Tibial nerve (tissue), 4 donors: ENCODE data around the gene GSE1. TPM values are rescaled to one million over a fixed set of nuclear protein-coding genes. Genes with fewer than 3 reads are reported as not detected.

Experiments
- DNase-seq, 2 donors: peaks; one replicate each; pipeline ENCODE4 v3.0.0-alpha.2; 2019; ENCODE audit warnings: low spot score in 2 of 2
- H3K27ac ChIP-seq, 4 donors: fragments of 200-600 bp; sonication (generic) in 3 of 4; one replicate each; pipeline ENCODE4 v1.5.1; 2017 to 2019; ENCODE audit warnings: mild to moderate bottlenecking in 1 of 4
- H3K27me3 ChIP-seq, 2 donors: fragments of 200-600 bp; sonication (generic) in 1 of 2; one replicate each; pipeline versions ENCODE4 v1.5.1 to v1.6.0; 2017 to 2019
- H3K36me3 ChIP-seq, 3 donors: fragments of 200-600 bp; sonication (generic); one replicate each; pipeline ENCODE4 v1.5.1; 2018 to 2019
- H3K4me1 ChIP-seq, 4 donors: fragments of 200-600 bp; sonication (generic) in 3 of 4; one replicate each; pipeline ENCODE4 v1.5.1; 2017 to 2019
- H3K4me3 ChIP-seq, 4 donors: fragments of 200-600 bp; sonication (generic) in 3 of 4; one replicate each; pipeline ENCODE4 v1.5.1; 2017 to 2019; ENCODE audit warnings: mild to moderate bottlenecking in 1 of 4, moderate library complexity in 1 of 4
- H3K9me3 ChIP-seq, 4 donors: fragments of 200-600 bp; sonication (generic) in 3 of 4; one replicate each; pipeline ENCODE4 v1.5.1; 2017 to 2019
- CTCF ChIP-seq, 5 experiments: fragments of 200-600 bp in 3 of 5; fragments of 450-650 bp in 2 of 5; sonication (generic) in 3 of 5; IDR thresholded peaks; one replicate each; pipeline ENCODE4 v1.5.1; 2016 to 2019; ENCODE audit warnings: antibody characterized with exemption in 5 of 5, mild to moderate bottlenecking in 3 of 5, moderate library complexity in 2 of 5
- EP300 ChIP-seq, 2 donors: sonication (generic); formaldehyde crosslinking; IDR thresholded peaks; one replicate each; pipeline ENCODE4 v1.6.1; 2017; ENCODE audit warnings: antibody characterized with exemption in 2 of 2, mild to moderate bottlenecking in 1 of 2
- POLR2A ChIP-seq, 2 donors: fragments of 450-650 bp; IDR thresholded peaks; one replicate each; pipeline ENCODE4 v1.6.1; 2017; ENCODE audit warnings: antibody characterized with exemption in 2 of 2, mild to moderate bottlenecking in 2 of 2, moderate library complexity in 2 of 2
- WGBS, 2 donors: methylation state at CpG; one replicate each; pipeline ENCODE4 v1.1.5; 2018; 5-methylcytosine and 5-hydroxymethylcytosine counted together
- total RNA-seq, 4 donors: library from RNA; depleted of rRNA; stranded (reverse); fragments of >200 nt; gene quantifications; one replicate each; pipeline ENCODE4 v1.1.0, GENCODE V29; 2016

GSE1 gene
- total RNA-seq, 4 donors from 2014 or later = 65.1 to 147 (median 83.5) TPM

GRCh38 chr16:85615852-85616606 is 2.9 kb downstream of the GSE1 start:
- Histone ChIP-seq H3K9me3 (no peaks in the 10 kb centered on the region), H3K4me3 (peak overlapping the region in 2 of 4 donors; percentile 1 to 16), H3K27ac (peak overlapping the region in 3 of 4 donors; percentile 87 to 94 (median 91)), H3K36me3 (peaks cover 0 to 18% (median 0%) of the 10 kb centered on the region in 3 donors), H3K27me3 (no peaks in the 10 kb centered on the region), H3K4me1 (peaks cover 0 to 57% (median 37%) of the 10 kb centered on the region in 4 donors)
- DNase-seq = peak; percentile 60 to 81
- 56 to 59% methylated on average over 17 to 19 of the region's 21 CpGs for WGBS, 2 donors
- peak in 1 of 2 donors; percentile 14 for TF ChIP-seq EP300 (IDR thresholded peaks at IDR 0.05)
- TF ChIP-seq CTCF (IDR thresholded peaks at IDR 0.05) = peak; percentile 74 to 94 (median 86)
- TF ChIP-seq POLR2A (IDR thresholded peaks at IDR 0.05) = no peak

- TF ChIP-seq CTCF (IDR thresholded peaks at IDR 0.05) (no peak), POLR2A (IDR thresholded peaks at IDR 0.05) (no peak), EP300 (IDR thresholded peaks at IDR 0.05) (no peak)
- peaks cover 0 to 18% (median 0%) of the 10 kb centered on the region in 3 donors for H3K36me3 ChIP-seq
- 73 to 76% methylated on average over 28 of the region's 28 CpGs for WGBS, 2 donors
- peak overlapping the region in 2 of 4 donors; percentile 1 to 16 for H3K4me3 ChIP-seq
- H3K27ac ChIP-seq = peak overlapping the region in 2 of 4 donors; percentile 36 to 94
- peaks cover 0 to 49% (median 32%) of the 10 kb centered on the region in 4 donors for H3K4me1 ChIP-seq
- DNase-seq = no peak
- no peaks in the 10 kb centered on the region for H3K27me3 ChIP-seq
- no peaks in the 10 kb centered on the region for H3K9me3 ChIP-seq
Measured at GRCh38 chr16:85616607-85617321, 3.6 kb downstream of the GSE1 start.

- peaks cover 0 to 37% (median 24%) of the 10 kb centered on the region in 4 donors for H3K4me1 ChIP-seq
- no peaks in the 10 kb centered on the region for H3K9me3 ChIP-seq
- H3K27ac ChIP-seq = no peak overlapping the region
- TF ChIP-seq POLR2A (IDR thresholded peaks at IDR 0.05) = no peak
- TF ChIP-seq EP300 (IDR thresholded peaks at IDR 0.05) = no peak
- no peak for TF ChIP-seq CTCF (IDR thresholded peaks at IDR 0.05)
- WGBS, 2 donors = 88 to 95% methylated on average over 7 of the region's 7 CpGs
- H3K27me3 ChIP-seq = no peaks in the 10 kb centered on the region
- DNase-seq = no peak
- peaks cover 0 to 18% (median 0%) of the 10 kb centered on the region in 3 donors for H3K36me3 ChIP-seq
- no peak overlapping the region for H3K4me3 ChIP-seq
Measured at GRCh38 chr16:85617948-85618347, 4.8 kb downstream of the GSE1 start.

GRCh38 chr16:85618521-85618920 is 5.4 kb downstream of the GSE1 start:
- Histone ChIP-seq H3K4me1 (peaks cover 0 to 32% (median 24%) of the 10 kb centered on the region in 4 donors), H3K27ac (no peak overlapping the region), H3K36me3 (peaks cover 0 to 18% (median 0%) of the 10 kb centered on the region in 3 donors), H3K9me3 (no peaks in the 10 kb centered on the region), H3K4me3 (no peak overlapping the region), H3K27me3 (no peaks in the 10 kb centered on the region)
- 94 to 96% methylated on average over 9 of the region's 9 CpGs for WGBS, 2 donors
- no peak for TF ChIP-seq POLR2A (IDR thresholded peaks at IDR 0.05)
- no peak for TF ChIP-seq CTCF (IDR thresholded peaks at IDR 0.05)
- no peak for TF ChIP-seq EP300 (IDR thresholded peaks at IDR 0.05)
- DNase-seq = no peak
